ENCODE data around the gene STAM. TPM values are rescaled to one million over a fixed set of nuclear protein-coding genes. Genes with fewer than 3 reads are reported as not detected.

STAM gene
- total and polyA plus RNA-seq, 9 of the 15 experiments (the other 6 are each of a cell fraction or from before 2014, with no cell fraction given): 13.8 to 33.5 (median 26.4) TPM

GRCh38 chr10:17673471-17674061 lies 29.6 kb downstream of the STAM start (continued):
- TF ChIP-seq ZFP91 (CRISPR knock-in tag; IDR thresholded peaks at IDR 0.05) (no peak), ZNF76 (CRISPR knock-in tag; IDR thresholded peaks at IDR 0.05; ENCODE audit: borderline replicate concordance) (no peak), PHF21A (IDR thresholded peaks at IDR 0.05; ENCODE audit: borderline replicate concordance, low read depth) (no peak), TEAD1 (CRISPR knock-in tag; IDR thresholded peaks at IDR 0.05) (0 out of 4 replicates have a peak, but pooled peaks of 1 of the 2 experiments have one; percentile 62), BCOR (IDR thresholded peaks at IDR 0.05) (no peak), BDP1 (IDR thresholded peaks at IDR 0.05; ENCODE audit: insufficient read depth, insufficient read length) (no peak), CGGBP1 (CRISPR knock-in tag; IDR thresholded peaks at IDR 0.05) (no peak), ZNF778 (CRISPR knock-in tag; IDR thresholded peaks at IDR 0.05) (no peak), ZNF398 (CRISPR knock-in tag; IDR thresholded peaks at IDR 0.05) (no peak), MTA3 (IDR thresholded peaks at IDR 0.05; ENCODE audit: borderline replicate concordance) (no peak), PKNOX1 (IDR thresholded peaks at IDR 0.05) (peak; percentile 48), ZBTB40 (IDR thresholded peaks at IDR 0.05) (no peak), ZBTB40 (CRISPR knock-in tag; IDR thresholded peaks at IDR 0.05) (no peak), MAFK (IDR thresholded peaks at IDR 0.05; ENCODE audit: low read length) (no peak)
